ENCODE data around the gene ME1.

The ME1 gene

DNA sequence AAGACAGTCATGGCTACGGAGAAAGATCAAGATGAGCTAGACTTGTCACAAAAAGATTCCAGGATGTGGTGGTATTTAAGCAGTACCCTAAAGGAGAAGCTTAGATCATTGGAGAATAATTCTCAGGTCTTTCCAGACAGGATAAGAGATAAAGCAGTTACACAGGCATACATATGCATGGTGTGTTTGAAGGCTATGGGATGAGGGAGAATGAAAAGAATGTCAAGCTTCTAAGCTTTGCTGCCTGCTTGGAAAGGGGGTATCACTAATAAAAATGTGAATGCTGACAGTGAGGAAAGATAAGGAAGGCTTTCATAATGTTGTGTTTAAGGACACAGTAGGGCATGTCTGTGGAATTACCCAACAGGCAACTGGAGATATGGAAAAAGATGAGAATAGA, 209.6 kb downstream of the ME1 start:
- Histone ChIP-seq H3K4me2 (no peak overlapping the region), H3K4me3 (no peak overlapping the region), H4K20me1 (no peaks in the 10 kb centered on the region), H3K9me3 (replicated peaks in 1 of 11) (no peaks in the 10 kb centered on the region), H3K36me3 (no peaks in the 10 kb centered on the region), H3K9ac (no peak overlapping the region), H3K27ac (no peak overlapping the region), H3K4me1 (no peaks in the 10 kb centered on the region), H3K27me3 (no peaks in the 10 kb centered on the region)
- no peak for TF ChIP-seq Cebpa-rat (IDR thresholded peaks at IDR 0.05)

DNA sequence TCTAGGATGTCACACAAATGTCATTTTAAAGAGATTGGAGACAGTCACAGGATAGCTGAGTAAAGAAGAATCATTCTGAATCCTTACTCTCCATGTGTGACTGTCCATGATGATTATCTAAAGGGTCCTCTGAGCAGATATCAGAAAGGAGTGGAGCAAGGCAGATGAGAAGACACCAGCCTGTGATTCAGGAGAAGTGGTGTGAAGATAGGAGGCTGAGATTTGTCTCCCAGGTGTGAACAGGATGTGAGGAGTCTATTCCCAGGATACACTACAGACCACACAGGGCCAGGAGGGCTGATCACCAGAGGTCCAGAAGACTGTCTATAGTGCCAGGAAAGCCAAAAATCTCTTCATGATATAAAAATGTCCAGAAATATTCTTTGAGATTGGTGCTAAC, 210.7 kb downstream of the ME1 start:
- H3K27ac ChIP-seq, result no peak overlapping the region
- no peaks in the 10 kb centered on the region for H3K36me3 ChIP-seq
- H3K27me3 ChIP-seq, result no peaks in the 10 kb centered on the region
- H3K9ac ChIP-seq, result no peak overlapping the region
- no peaks in the 10 kb centered on the region for H3K9me3 ChIP-seq (replicated peaks in 1 of 11)
- no peaks in the 10 kb centered on the region for H4K20me1 ChIP-seq
- no peaks in the 10 kb centered on the region for H3K4me1 ChIP-seq
- H3K4me2 ChIP-seq, result no peak overlapping the region
- TF ChIP-seq Cebpa-rat (IDR thresholded peaks at IDR 0.05), result no peak
- H3K4me3 ChIP-seq, result no peak overlapping the region

DNA sequence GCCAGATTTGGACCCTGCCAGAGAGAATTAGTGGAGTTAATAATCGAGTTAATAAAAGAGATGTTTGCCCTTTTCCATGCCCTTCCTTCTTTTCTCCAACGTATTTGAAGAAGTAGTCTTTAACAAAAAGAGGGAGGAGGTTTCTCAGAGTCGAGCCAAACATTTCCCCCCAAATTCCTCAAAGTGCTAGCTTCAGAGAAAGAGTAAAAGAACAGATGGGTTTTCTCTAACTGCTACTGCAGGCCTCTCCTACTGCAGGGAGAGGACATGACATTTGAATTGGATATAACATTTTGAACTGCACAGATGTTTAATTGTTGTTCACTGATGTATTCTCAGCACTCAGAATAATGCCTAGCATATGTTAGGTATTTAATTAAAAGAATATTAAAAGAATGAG, 212.2 kb downstream of the ME1 start:
- no peaks in the 10 kb centered on the region for H4K20me1 ChIP-seq
- no peak for TF ChIP-seq Cebpa-rat (IDR thresholded peaks at IDR 0.05)
- no peaks in the 10 kb centered on the region for H3K9me3 ChIP-seq (replicated peaks in 1 of 11)
- H3K27me3 ChIP-seq, result no peaks in the 10 kb centered on the region
- H3K4me1 ChIP-seq, result no peaks in the 10 kb centered on the region
- no peak overlapping the region for H3K4me3 ChIP-seq
- H3K4me2 ChIP-seq, result no peak overlapping the region
- no peak overlapping the region for H3K9ac ChIP-seq
- H3K36me3 ChIP-seq, result no peaks in the 10 kb centered on the region
- no peak overlapping the region for H3K27ac ChIP-seq

DNA sequence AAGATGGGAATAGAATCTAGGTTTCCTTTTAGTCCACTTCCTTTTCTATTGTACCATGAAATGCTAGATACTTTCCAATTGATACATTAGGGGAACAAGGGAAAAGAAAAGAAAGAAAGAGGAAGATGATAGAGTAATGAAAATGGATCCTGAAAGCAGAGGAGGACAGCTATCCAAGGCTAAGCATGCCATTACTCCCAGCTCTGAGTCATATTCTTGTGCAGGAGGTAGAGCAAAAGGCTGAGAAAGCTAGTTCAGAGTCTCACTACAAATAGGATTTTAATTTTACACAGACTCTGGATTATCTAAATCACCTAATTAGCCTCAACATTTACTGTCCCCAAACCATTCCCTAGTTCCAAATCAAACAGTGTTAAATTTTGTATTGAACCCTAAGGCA, 214.0 kb downstream of the ME1 start:
- Histone ChIP-seq H3K9me3 (replicated peaks in 1 of 11) (no peaks in the 10 kb centered on the region), H3K4me2 (no peak overlapping the region), H3K36me3 (no peaks in the 10 kb centered on the region), H4K20me1 (no peaks in the 10 kb centered on the region), H3K9ac (no peak overlapping the region), H3K4me1 (no peaks in the 10 kb centered on the region), H3K27me3 (no peaks in the 10 kb centered on the region), H3K4me3 (no peak overlapping the region), H3K27ac (no peak overlapping the region)
- TF ChIP-seq Cebpa-rat (IDR thresholded peaks at IDR 0.05), result no peak

DNA sequence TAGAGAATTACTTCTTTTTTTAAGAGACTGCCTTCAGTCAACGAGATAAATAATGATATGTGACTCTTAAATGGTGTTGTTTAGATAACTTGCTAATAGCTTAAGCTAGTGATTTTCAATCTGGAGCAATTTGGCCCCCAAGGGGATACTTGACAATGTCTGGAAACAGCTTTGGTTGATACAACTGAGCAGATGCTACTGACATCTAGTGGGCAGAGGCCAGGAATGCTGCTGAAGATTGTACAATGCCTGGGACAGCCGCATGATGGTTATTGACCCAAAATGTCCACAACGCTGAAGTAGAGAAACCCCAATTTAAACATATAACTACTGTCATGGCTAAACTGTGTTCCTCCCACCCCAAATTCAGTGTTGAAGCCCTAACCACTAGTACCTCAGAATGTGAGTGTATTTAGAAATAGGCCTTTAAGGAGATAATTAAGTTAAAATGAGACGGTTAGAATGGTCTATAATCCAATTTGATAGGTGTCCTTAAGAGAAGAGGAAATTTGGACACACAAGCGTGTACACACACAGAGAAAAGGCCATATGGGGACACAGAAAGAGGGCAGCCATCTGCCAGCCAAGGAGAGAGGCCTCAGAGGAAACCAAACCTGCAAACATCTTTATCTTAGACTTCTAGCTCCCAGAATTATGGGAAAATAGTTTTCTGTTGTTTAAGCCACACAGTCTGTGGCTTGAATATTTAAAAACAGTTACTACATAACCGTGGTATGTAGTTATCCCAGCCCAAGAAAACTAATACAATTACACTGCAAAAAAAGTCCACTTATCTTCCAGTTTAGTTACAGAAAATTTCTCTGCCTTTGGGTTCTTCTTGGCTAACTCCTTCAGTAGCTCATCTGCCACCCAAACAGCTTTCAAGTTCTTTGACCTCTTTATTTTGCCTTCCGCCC, 215.5 kb downstream of the ME1 start:
- H3K27ac ChIP-seq, result no peak overlapping the region
- H4K20me1 ChIP-seq, result no peaks in the 10 kb centered on the region
- no peaks in the 10 kb centered on the region for H3K9me3 ChIP-seq (replicated peaks in 1 of 11)
- no peaks in the 10 kb centered on the region for H3K4me1 ChIP-seq
- H3K4me2 ChIP-seq, result no peak overlapping the region
- H3K9ac ChIP-seq, result no peak overlapping the region
- H3K4me3 ChIP-seq, result no peak overlapping the region
- TF ChIP-seq Cebpa-rat (IDR thresholded peaks at IDR 0.05), result no peak
- H3K27me3 ChIP-seq, result no peaks in the 10 kb centered on the region
- no peaks in the 10 kb centered on the region for H3K36me3 ChIP-seq

DNA sequence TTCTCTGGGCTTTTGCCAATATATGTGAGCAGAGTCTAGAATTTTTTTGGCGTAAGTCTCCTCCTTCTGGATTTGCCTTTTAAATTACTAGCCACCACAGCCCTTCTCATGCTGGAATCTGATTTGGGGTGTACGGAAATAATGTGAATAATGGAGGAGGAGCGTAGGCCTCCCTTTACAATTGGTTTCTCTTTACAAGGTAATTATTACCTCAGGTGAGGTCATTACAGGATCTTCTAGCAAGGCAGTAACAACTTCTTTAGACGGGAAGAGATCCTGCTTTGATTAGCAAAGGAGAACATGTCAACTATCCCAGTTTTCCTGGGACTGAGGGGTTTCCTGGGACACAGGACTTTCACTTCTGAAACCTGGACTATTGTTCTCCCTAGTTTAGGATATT, 228.8 kb downstream of the ME1 start:
- H3K36me3 ChIP-seq, result no peaks in the 10 kb centered on the region
- H3K4me2 ChIP-seq, result no peak overlapping the region
- no peak for TF ChIP-seq Cebpa-rat (IDR thresholded peaks at IDR 0.05)
- H3K27ac ChIP-seq, result no peak overlapping the region
- H3K9ac ChIP-seq, result no peak overlapping the region
- H3K4me1 ChIP-seq, result no peaks in the 10 kb centered on the region; a peak in 1 of 20 replicates
- no peaks in the 10 kb centered on the region for H3K9me3 ChIP-seq (replicated peaks in 1 of 11)
- no peak overlapping the region for H3K4me3 ChIP-seq
- no peaks in the 10 kb centered on the region for H3K27me3 ChIP-seq
- H4K20me1 ChIP-seq, result no peaks in the 10 kb centered on the region

DNA sequence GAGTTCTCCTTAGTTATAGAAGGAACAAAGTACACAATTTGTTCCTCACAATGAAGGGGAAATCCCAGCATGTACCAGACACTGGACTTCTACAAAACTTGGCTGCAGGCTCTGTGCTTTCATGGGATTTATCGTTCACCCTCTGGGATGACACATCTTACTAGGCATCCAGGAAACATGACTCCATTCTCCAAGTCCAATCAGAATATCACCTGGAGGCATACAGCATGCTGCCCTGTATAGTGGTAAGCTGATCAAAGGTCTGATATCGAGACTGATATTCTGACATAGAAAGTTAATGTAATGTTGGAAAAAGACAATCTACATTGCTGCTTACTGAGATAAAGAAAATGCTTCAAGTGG, 231.0 kb downstream of the ME1 start:
- TF ChIP-seq Cebpa-rat (IDR thresholded peaks at IDR 0.05), result no peak
- Histone ChIP-seq H3K4me1 (peaks cover 0 to 6% (median 0%) of the 10 kb centered on the region in 10 experiments; a peak in 1 of 20 replicates), H3K9me3 (replicated peaks in 1 of 11) (no peaks in the 10 kb centered on the region), H3K4me3 (no peak overlapping the region), H3K27ac (no peak overlapping the region), H3K36me3 (no peaks in the 10 kb centered on the region), H3K4me2 (no peak overlapping the region), H3K9ac (no peak overlapping the region), H4K20me1 (no peaks in the 10 kb centered on the region), H3K27me3 (no peaks in the 10 kb centered on the region)

DNA sequence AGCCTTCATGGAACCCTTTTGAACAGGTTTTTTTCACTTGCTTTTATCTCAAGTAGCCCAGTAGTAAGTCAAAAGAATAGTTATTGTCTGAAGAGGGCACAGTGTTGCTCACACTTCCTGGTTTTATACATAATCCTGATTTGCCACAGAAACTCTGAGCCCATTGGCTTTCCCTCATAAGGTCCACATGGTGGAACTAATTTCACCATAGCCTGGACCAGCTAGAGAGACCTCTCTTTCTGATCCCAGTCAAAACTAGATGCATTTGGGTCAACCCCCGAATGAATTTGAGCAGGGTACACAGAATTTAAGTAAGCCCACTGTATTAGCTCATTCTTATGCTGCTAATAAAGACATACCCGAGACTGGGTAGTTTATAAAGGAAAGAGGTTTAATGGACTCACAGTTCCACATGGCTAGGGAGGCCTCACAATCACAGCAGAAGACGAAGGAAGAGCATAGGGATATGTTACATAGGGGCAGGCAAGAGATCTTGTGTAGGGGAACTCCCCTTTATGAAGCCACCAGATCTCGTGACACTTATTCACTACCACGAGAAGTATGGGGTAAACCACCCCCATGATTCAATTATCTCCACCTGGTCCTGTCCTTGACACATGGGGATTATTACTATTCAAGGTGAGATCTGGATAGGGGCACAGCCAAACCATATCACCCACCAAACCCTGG, 231.5 kb downstream of the ME1 start:
- no peaks in the 10 kb centered on the region for H4K20me1 ChIP-seq
- no peaks in the 10 kb centered on the region for H3K36me3 ChIP-seq
- H3K4me3 ChIP-seq, result no peak overlapping the region
- H3K9me3 ChIP-seq (replicated peaks in 1 of 11), result no peaks in the 10 kb centered on the region
- no peak for TF ChIP-seq Cebpa-rat (IDR thresholded peaks at IDR 0.05)
- H3K27ac ChIP-seq, result no peak overlapping the region
- no peak overlapping the region for H3K9ac ChIP-seq
- H3K4me2 ChIP-seq, result no peak overlapping the region
- H3K4me1 ChIP-seq, result peaks cover 0 to 6% (median under 1%) of the 10 kb centered on the region in 10 experiments; a peak in 7 of 20 replicates
- no peaks in the 10 kb centered on the region for H3K27me3 ChIP-seq

DNA sequence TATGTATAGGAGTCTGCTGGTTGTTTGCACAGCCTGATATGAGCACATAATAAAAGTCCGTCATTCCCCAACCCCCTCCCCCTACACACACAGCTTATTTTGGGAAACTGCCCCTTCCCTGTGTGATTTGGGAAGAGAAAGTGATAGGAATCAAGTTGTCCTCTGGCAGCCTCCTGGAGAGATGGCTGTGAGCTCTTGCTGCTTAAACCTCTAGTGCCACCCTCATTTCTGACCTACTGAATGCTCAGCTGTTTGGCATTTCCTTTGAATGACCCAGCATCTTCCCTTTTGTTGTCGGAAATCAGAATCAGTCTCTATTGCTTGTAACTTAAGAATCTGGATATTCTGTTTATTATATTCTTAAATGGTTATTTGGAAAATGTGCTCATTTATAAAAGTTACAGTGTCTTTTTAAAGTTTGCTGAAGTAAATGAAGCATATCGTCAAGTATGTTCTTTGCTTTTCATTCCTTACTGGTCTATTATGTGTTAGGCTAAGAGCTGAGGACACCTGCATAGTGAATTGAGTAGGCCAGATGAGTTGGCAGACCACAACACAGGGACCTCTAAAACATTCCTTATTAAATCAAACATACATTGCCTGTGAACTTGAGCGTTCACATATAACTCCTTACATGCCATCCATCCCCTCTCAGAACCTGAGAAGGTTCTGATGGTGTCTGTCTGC, 232.2 kb downstream of the ME1 start:
- Histone ChIP-seq H3K27ac (no peak overlapping the region), H3K27me3 (no peaks in the 10 kb centered on the region), H4K20me1 (no peaks in the 10 kb centered on the region), H3K4me2 (no peak overlapping the region), H3K4me3 (no peak overlapping the region), H3K9me3 (replicated peaks in 1 of 11) (no peaks in the 10 kb centered on the region), H3K9ac (no peak overlapping the region), H3K4me1 (peaks cover 0 to 8% (median 6%) of the 10 kb centered on the region in 10 experiments; a peak in 8 of 20 replicates), H3K36me3 (no peaks in the 10 kb centered on the region)
- TF ChIP-seq Cebpa-rat (IDR thresholded peaks at IDR 0.05), result no peak
